ENCODE results near the gene IGF2BP2. TPM values are rescaled to one million over a fixed set of nuclear protein-coding genes. Genes with fewer than 3 reads are reported as not detected.
"Not testable (repeated sequence)": the region's sequence is repeated elsewhere in the genome, so short reads cannot be mapped to it uniquely, and the experiment has no call there.

IGF2BP2 gene
- total and polyA plus RNA-seq, 11 donors, result 5.9 to 21.8 (median 16.8) TPM

DNA sequence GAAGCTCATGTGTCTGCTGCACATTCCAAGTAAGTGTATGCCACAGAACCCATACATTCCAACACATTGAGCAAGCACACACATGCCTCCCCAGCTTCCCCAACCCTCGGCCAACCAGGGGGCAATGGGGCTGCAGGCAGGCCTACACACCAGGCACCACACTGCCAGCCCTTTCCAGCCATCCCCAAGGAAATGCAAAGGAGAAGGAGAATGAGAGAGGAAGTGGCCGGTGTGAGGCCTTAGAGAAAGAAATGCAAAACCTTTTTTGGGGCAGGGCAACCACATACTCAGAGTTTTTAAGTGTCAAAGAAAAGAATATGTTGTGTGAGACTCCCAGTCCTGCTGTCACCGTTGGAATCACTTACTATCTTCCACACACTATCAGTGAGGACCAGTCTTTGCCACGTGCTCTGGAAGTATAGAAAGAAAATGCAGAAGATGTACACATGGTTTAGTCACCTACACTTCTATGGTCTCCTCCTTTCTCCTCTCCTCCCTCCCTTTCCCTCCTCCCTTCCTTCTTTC, 11.1 kb downstream of the IGF2BP2 start:
- H3K4me3 ChIP-seq, result no peak overlapping the region
- intact Hi-C loops (cut with DNase I), result no loop called here
- H3K4me1 ChIP-seq, result peaks cover 0 to 9% (median 0%) of the 10 kb centered on the region in 12 donors
- H3K36me3 ChIP-seq, result no peaks in the 10 kb centered on the region
- no peak for ATAC-seq
- TF ChIP-seq, protein P1, sequence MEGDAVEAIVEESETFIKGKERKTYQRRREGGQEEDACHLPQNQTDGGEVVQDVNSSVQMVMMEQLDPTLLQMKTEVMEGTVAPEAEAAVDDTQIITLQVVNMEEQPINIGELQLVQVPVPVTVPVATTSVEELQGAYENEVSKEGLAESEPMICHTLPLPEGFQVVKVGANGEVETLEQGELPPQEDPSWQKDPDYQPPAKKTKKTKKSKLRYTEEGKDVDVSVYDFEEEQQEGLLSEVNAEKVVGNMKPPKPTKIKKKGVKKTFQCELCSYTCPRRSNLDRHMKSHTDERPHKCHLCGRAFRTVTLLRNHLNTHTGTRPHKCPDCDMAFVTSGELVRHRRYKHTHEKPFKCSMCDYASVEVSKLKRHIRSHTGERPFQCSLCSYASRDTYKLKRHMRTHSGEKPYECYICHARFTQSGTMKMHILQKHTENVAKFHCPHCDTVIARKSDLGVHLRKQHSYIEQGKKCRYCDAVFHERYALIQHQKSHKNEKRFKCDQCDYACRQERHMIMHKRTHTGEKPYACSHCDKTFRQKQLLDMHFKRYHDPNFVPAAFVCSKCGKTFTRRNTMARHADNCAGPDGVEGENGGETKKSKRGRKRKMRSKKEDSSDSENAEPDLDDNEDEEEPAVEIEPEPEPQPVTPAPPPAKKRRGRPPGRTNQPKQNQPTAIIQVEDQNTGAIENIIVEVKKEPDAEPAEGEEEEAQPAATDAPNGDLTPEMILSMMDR (IDR thresholded peaks at IDR 0.05), result no peak
- TF ChIP-seq POLR2A (IDR thresholded peaks at IDR 0.05), result no peak
- peaks cover 0 to 7% (median 0%) of the 10 kb centered on the region in 9 donors for H3K27me3 ChIP-seq
- no peaks in the 10 kb centered on the region for H3K9me3 ChIP-seq
- no peak overlapping the region for H3K27ac ChIP-seq
- 51 to 59% (median 57%) methylated on average over 4 of the region's 4 CpGs for WGBS, 4 donors
- no peak for DNase-seq

DNA sequence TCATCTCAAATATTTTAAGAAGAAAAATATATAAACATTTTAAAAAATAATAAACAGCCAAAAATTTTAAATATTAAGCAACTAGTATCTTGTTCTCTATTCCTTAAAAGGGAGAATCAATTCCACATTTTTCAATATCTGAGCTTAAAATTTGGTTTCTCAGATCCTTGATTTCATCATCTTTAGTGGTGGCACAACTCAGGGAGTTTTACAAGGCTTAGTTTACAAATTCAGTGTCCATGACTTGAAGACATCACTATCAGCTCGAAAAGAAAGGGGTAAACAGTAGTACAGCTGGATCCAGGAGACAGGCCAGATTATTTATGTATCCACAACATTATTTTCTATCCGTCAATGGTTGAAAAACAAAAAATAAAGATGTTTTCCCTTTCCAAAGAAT, 11.6 kb downstream of the IGF2BP2 start:
- DNase-seq, result no peak
- TF ChIP-seq, protein P1 (IDR thresholded peaks at IDR 0.05), result no peak
- no peak for TF ChIP-seq POLR2A (IDR thresholded peaks at IDR 0.05)
- Histone ChIP-seq H3K36me3 (no peaks in the 10 kb centered on the region), H3K4me1 (peaks cover 0 to 9% (median 0%) of the 10 kb centered on the region in 12 donors), H3K9me3 (no peaks in the 10 kb centered on the region), H3K4me3 (no peak overlapping the region), H3K27me3 (peaks cover 0 to 3% (median 0%) of the 10 kb centered on the region in 9 donors), H3K27ac (no peak overlapping the region)
- ATAC-seq, result no peak
- WGBS, 4 donors, result 72 to 90% (median 87%) methylated on average over 2 of the region's 2 CpGs
- intact Hi-C loops (cut with DNase I), result no loop called here

DNA sequence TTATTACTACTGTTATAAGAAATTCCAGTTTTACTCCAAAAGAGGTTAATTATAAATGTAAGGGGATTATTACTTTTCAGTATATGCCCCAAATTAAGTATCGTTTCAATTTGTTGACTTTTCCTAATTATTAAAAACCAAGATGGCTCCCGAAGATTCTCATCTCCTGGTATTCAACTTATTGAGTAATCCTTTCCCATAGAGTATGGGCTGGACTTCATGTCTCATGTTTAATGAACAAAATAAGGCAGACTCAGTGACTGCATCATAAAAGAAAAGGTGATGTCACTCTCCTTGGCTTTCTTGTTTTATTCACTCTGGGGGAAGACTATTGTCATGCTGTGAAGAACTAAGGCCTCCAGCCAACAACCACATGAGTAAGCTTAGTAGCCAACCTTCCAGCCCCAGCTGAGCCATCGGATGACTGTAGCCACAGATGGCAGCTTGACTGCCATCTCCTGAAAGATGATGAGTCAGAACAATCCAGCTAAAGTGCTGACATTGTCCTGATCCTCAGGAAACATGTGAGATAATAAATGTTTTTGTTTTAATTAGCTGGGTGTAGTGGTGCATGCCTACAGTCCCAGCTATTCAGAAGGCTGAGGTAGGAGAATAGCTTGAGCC, 17.3 kb downstream of the IGF2BP2 start:
- H3K4me1 ChIP-seq, result peaks cover 0 to 8% (median 0%) of the 10 kb centered on the region in 12 donors
- no peak overlapping the region for H3K4me3 ChIP-seq
- no peaks in the 10 kb centered on the region for H3K27me3 ChIP-seq
- WGBS, 4 donors, result 91 to 96% (median 94%) methylated on average over 3 of the region's 3 CpGs
- intact Hi-C loops (cut with DNase I), result no loop called here
- H3K36me3 ChIP-seq, result no peaks in the 10 kb centered on the region
- no peak overlapping the region for H3K27ac ChIP-seq
- ATAC-seq, result no peak
- TF ChIP-seq POLR2A (IDR thresholded peaks at IDR 0.05), result no peak
- TF ChIP-seq, protein P1 (IDR thresholded peaks at IDR 0.05), result no peak
- DNase-seq, result no peak
- H3K9me3 ChIP-seq, result peaks cover 0 to 3% (median 0%) of the 10 kb centered on the region in 12 donors

DNA sequence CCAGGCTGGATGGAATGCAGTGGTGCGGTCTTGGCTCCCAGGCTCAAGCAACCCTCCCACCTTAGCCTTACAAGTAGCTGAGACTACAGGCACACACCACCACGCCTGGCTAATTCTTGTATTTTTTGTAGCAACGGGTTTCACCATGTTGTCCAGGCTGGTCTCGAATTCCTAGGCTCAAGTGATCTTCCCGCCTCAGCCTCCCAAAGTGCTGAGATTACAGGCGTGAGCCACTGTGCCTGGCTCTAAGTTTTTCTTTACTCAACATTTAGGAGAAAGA, 26.1 kb downstream of the IGF2BP2 start:
- H3K27ac ChIP-seq; DNase-seq; intact Hi-C loops (cut with DNase I); H3K27me3 ChIP-seq; H3K4me3 ChIP-seq; H3K9me3 ChIP-seq; H3K4me1 ChIP-seq; ATAC-seq; H3K36me3 ChIP-seq: not testable (repeated sequence)
- WGBS, 4 donors, result 88 to 94% (median 90%) methylated on average over 6 of the region's 6 CpGs
